Kidney (tissue), 14 donors: Measurements from ENCODE around the gene TMEM38A. TPM values are rescaled to one million over a fixed set of nuclear protein-coding genes. Genes with fewer than 3 reads are reported as not detected.

ENCODE experiments used
- DNase-seq, 5 donors: peaks; one replicate each; pipeline ENCODE4 v3.0.0-alpha.2; 2013 to 2020
- FAIRE-seq: peaks from 2 replicates; lab custom pipeline; 2012; peaks lifted over from hg19 to GRCh38; lab: Jason Lieb, UNC
- H3K27ac ChIP-seq, 2 donors: one replicate each; pipeline ENCODE4 v1.7.0; 2013; ENCODE audit warnings: low read depth in 2 of 2, low read length in 2 of 2, inconsistent platforms in 1 of 2
- H3K27me3 ChIP-seq: one replicate; pipeline ENCODE4 v1.7.1; 2013; ENCODE audit warnings: low read length, inconsistent platforms; ENCODE audit not compliant: control insufficient read depth, insufficient read depth
- H3K36me3 ChIP-seq, 3 donors: one replicate each; pipeline versions ENCODE4 v1.7.0 to v1.7.1; 2013; ENCODE audit warnings: low read length in 3 of 3, control low read depth in 1 of 3, inconsistent platforms in 1 of 3; ENCODE audit not compliant: insufficient read depth in 3 of 3, control insufficient read depth in 2 of 3
- H3K4me1 ChIP-seq, 3 donors: one replicate each; pipeline versions ENCODE4 v1.7.0 to v1.7.1; 2013; ENCODE audit warnings: low read length in 3 of 3, inconsistent platforms in 1 of 3, low read depth in 1 of 3; ENCODE audit not compliant: control insufficient read depth in 2 of 3, insufficient read depth in 2 of 3
- H3K4me3 ChIP-seq, 3 donors: one replicate each; pipeline versions ENCODE4 v1.7.0 to v1.8.1; 2013; ENCODE audit warnings: low read length in 3 of 3, control low read depth in 1 of 3, inconsistent platforms in 1 of 3
- H3K9ac ChIP-seq, 3 donors: one replicate each; pipeline versions ENCODE4 v1.7.0 to v1.7.1; 2013; ENCODE audit warnings: low read length in 3 of 3, control low read depth in 1 of 3, inconsistent platforms in 1 of 3
- H3K9me3 ChIP-seq, 3 donors: one replicate each; pipeline versions ENCODE4 v1.7.0 to v1.7.1; 2013; ENCODE audit warnings: low read length in 3 of 3, control low read depth in 1 of 3, inconsistent platforms in 1 of 3; ENCODE audit not compliant: control insufficient read depth in 2 of 3, insufficient read depth in 1 of 3
- CTCF ChIP-seq: IDR thresholded peaks from 3 replicates; pipeline ENCODE4 v1.5.1; 2012; ENCODE audit warnings: mild to moderate bottlenecking, moderate library complexity, borderline replicate concordance; ENCODE audit not compliant: insufficient read depth; ENCODE audit errors: extremely low read depth
- intact Hi-C: fragments of 100-400 bp; cut with DNase I; formaldehyde crosslinking; loops from one replicate; pipeline ENCODE4 v1.11.1; 2022
- polyA plus RNA-seq: library from polyadenylated mRNA; stranded (reverse); fragments of 350-450 nt; fragmentation: Illumina TruSeq; extraction: RNeasy Lipid Tissue Mini Kit (QIAGEN cat#74804); gene quantifications from one replicate; pipeline ENCODE4 v1.2.3, GENCODE V29; 2014; ENCODE audit warnings: low read depth, low replicate concordance; ENCODE audit not compliant: insufficient read depth
- total RNA-seq: library from RNA; stranded (reverse); fragmentation: NEBNext Ultra II Directional; extraction: Animal tissue kit (Norgen Biotek cat#: 25700); gene quantifications from one replicate; pipeline ENCODE4 v1.2.1, GENCODE V29; 2021
- donor health status: control.
- donor health status: control.
- donor health status: control.
- donor health status: control.
- donor health status: control.
- donor health status: DM: yes; HTN: yes; CAD: no.
- donor health status: Normal renal cell carcinoma (clear cell type).

Gene TMEM38A
- total and polyA plus RNA-seq, 2 donors from 2014 or later, result 5.8 to 10.7 TPM

GRCh38 chr19:16652854-16653253 lies 8.1 kb upstream of the TMEM38A start:
- Histone ChIP-seq H3K4me3 (no peak overlapping the region), H3K9me3 (no peaks in the 10 kb centered on the region), H3K36me3 (peaks cover 15 to 49% (median 37%) of the 10 kb centered on the region in 3 donors), H3K27ac (no peak overlapping the region), H3K27me3 (no peaks in the 10 kb centered on the region), H3K4me1 (peaks cover 0 to 4% (median 3%) of the 10 kb centered on the region in 3 donors), H3K9ac (no peak overlapping the region)
- no peak for TF ChIP-seq CTCF
- no peak for FAIRE-seq
- intact Hi-C loops, result no loop called here
- DNase-seq, result no peak

GRCh38 chr19:16654140-16654539 lies 6.8 kb upstream of the TMEM38A start:
- no peak overlapping the region for H3K4me3 ChIP-seq
- no peak overlapping the region for H3K9ac ChIP-seq
- intact Hi-C loops, result no loop called here
- no peaks in the 10 kb centered on the region for H3K27me3 ChIP-seq
- H3K4me1 ChIP-seq, result peaks cover 0 to 10% (median 9%) of the 10 kb centered on the region in 3 donors
- TF ChIP-seq CTCF, result no peak
- peaks cover 18 to 54% (median 38%) of the 10 kb centered on the region in 3 donors for H3K36me3 ChIP-seq
- H3K9me3 ChIP-seq, result no peaks in the 10 kb centered on the region
- FAIRE-seq (no peak), DNase-seq (no peak)
- no peak overlapping the region for H3K27ac ChIP-seq

- no peak for FAIRE-seq
- H3K36me3 ChIP-seq, result peaks cover 18 to 54% (median 38%) of the 10 kb centered on the region in 3 donors
Observed at GRCh38 chr19:16654627-16655026, 6.3 kb upstream of the TMEM38A start.

More at GRCh38 chr19:16654627-16655026, 6.3 kb upstream of the TMEM38A start:
- H3K27ac ChIP-seq, result no peak overlapping the region
- H3K27me3 ChIP-seq, result no peaks in the 10 kb centered on the region
- H3K9me3 ChIP-seq, result no peaks in the 10 kb centered on the region
- peaks cover 0 to 14% (median 6%) of the 10 kb centered on the region in 3 donors for H3K4me1 ChIP-seq
- no peak overlapping the region for H3K9ac ChIP-seq
- intact Hi-C loops, result no loop called here
- DNase-seq, result no peak
- no peak for TF ChIP-seq CTCF
- no peak overlapping the region for H3K4me3 ChIP-seq
